Right lobe of liver (tissue), 6 donors: Measurements from ENCODE around the gene BPTF. TPM values are rescaled to one million over a fixed set of nuclear protein-coding genes. Genes with fewer than 3 reads are reported as not detected.

ENCODE experiments used
- ATAC-seq, 4 donors: fragments of 200-7000 bp; cut with Tn5 transposase; one replicate each; pipeline ENCODE4 v1.9.1; 2020; ENCODE audit warnings: mild to moderate bottlenecking in 4 of 4, moderate library complexity in 4 of 4
- DNase-seq, 3 donors: peaks; one replicate each; pipeline ENCODE4 v3.0.0-alpha.2; 2020
- H3K27ac ChIP-seq, 3 donors: fragments of 200-600 bp; one replicate each; pipeline ENCODE4 v1.8.0; 2022
- H3K27me3 ChIP-seq, 2 donors: fragments of 200-600 bp; one replicate each; pipeline ENCODE4 v1.8.0; 2022
- H3K36me3 ChIP-seq, 4 donors: fragments of 200-600 bp; sonication (generic) in 1 of 4; one replicate each; pipeline versions ENCODE4 v1.5.1 to v1.8.0; 2017 to 2022; ENCODE audit warnings: control low read depth in 1 of 4
- H3K4me1 ChIP-seq, 4 donors: fragments of 200-600 bp; sonication (generic) in 1 of 4; one replicate each; pipeline versions ENCODE4 v1.5.1 to v1.8.0; 2017 to 2022; ENCODE audit warnings: control low read depth in 1 of 4
- H3K4me3 ChIP-seq, 3 donors: fragments of 200-600 bp; one replicate each; pipeline ENCODE4 v1.8.0; 2022
- H3K9me3 ChIP-seq, 4 donors: fragments of 200-600 bp; sonication (generic) in 1 of 4; one replicate each; pipeline versions ENCODE4 v1.5.1 to v1.8.0; 2017 to 2022; ENCODE audit warnings: control low read depth in 1 of 4
- POLR2A ChIP-seq: fragments of 450-650 bp; IDR thresholded peaks from one replicate; pipeline ENCODE4 v1.6.1; 2017; ENCODE audit warnings: antibody characterized with exemption, mild to moderate bottlenecking
- WGBS: methylation state at CpG from one replicate; pipeline ENCODE4 v1.1.6; 2018; ENCODE audit warnings: low coverage, low lambda C conversion rate; ENCODE audit not compliant: insufficient coverage; ENCODE audit errors: missing lambda C conversion rate; 5-methylcytosine and 5-hydroxymethylcytosine counted together
- intact Hi-C, 2 donors: fragments of 100-400 bp; cut with DNase I; formaldehyde crosslinking; loops; one replicate each; pipeline versions ENCODE4 v1.11.2 to v1.14.1; 2022
- total RNA-seq, 6 experiments: library from RNA; depleted of rRNA in 2 of 6; stranded (reverse); fragments of >200 nt in 2 of 6; fragmentation: NEBNext Ultra II Directional in 3 of 6; extraction: Animal tissue kit (Norgen Biotek cat#: 25700) in 3 of 6; gene quantifications; one replicate each; pipeline versions ENCODE4 v1.1.0 to v1.2.4, GENCODE V29; 2016 to 2023
- TF ChIP-seq, protein P1 (sequence below), 4 donors: fragments of 200-600 bp in 3 of 4; fragments of 450-650 bp in 1 of 4; IDR thresholded peaks; one replicate each; pipeline versions ENCODE4 v1.5.1 to v1.8.0; 2016 to 2022; ENCODE audit warnings: antibody characterized with exemption in 4 of 4, mild to moderate bottlenecking in 2 of 4
- donor health status: DM: no; HTN: yes; CAD: no.
- donor health status: DM: no; HTN: no; CAD: no.
- donor health status: DM: no; HTN: no; CAD: no.
- donor health status: DM: no; HTN: yes; CAD: no.
- donor health status: DM: no; HTN: yes; CAD: no.

BPTF gene
- total RNA-seq, 6 experiments from 2014 or later, result 25.8 to 35.1 (median 31.3) TPM

- Histone ChIP-seq H3K27ac (no peak overlapping the region), H3K27me3 (no peaks in the 10 kb centered on the region), H3K4me3 (no peak overlapping the region), H3K36me3 (no peaks in the 10 kb centered on the region), H3K9me3 (no peaks in the 10 kb centered on the region), H3K4me1 (peaks cover 0 to 28% (median 0%) of the 10 kb centered on the region in 4 donors)
- intact Hi-C loops, result no loop called here
- WGBS, result 33% methylated on average over 7 of the region's 7 CpGs
- ATAC-seq (no peak), DNase-seq (no peak)
- TF ChIP-seq, protein P1, sequence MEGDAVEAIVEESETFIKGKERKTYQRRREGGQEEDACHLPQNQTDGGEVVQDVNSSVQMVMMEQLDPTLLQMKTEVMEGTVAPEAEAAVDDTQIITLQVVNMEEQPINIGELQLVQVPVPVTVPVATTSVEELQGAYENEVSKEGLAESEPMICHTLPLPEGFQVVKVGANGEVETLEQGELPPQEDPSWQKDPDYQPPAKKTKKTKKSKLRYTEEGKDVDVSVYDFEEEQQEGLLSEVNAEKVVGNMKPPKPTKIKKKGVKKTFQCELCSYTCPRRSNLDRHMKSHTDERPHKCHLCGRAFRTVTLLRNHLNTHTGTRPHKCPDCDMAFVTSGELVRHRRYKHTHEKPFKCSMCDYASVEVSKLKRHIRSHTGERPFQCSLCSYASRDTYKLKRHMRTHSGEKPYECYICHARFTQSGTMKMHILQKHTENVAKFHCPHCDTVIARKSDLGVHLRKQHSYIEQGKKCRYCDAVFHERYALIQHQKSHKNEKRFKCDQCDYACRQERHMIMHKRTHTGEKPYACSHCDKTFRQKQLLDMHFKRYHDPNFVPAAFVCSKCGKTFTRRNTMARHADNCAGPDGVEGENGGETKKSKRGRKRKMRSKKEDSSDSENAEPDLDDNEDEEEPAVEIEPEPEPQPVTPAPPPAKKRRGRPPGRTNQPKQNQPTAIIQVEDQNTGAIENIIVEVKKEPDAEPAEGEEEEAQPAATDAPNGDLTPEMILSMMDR (IDR thresholded peaks at IDR 0.05), result no peak
- TF ChIP-seq POLR2A, result no peak
These were observed 4.0 kb downstream of the BPTF start for GRCh38 chr17:67829331-67829730.

DNA sequence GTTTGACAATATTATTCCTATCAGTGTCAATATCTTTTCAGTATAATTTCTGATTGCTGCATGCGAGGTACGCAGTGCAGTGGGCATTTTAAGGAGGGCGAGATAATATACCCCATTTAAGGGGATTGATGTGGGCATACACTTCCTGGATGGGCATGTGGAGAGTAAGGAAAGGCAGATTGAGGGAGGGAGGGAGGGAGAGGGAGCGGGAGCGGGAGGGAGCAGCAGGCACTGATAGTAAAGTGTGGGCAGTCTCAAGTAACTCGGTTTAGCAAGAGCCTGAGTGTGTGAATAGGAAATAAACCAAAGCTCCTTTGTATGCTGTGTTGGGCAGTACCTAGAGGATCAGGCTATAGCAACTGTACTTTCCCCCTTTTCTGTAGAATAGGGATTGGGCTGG is 5.1 kb downstream of the BPTF start:
- intact Hi-C loops, result no loop called here
- peaks cover 0 to 28% (median 0%) of the 10 kb centered on the region in 4 donors for H3K4me1 ChIP-seq
- DNase-seq, result no peak
- TF ChIP-seq, protein P1 (IDR thresholded peaks at IDR 0.05), result no peak
- no peak for TF ChIP-seq POLR2A
- no peaks in the 10 kb centered on the region for H3K27me3 ChIP-seq
- no peaks in the 10 kb centered on the region for H3K36me3 ChIP-seq
- no peak overlapping the region for H3K27ac ChIP-seq
- H3K9me3 ChIP-seq, result no peaks in the 10 kb centered on the region
- 73% methylated on average over 6 of the region's 6 CpGs for WGBS
- no peak overlapping the region for H3K4me3 ChIP-seq
- no peak for ATAC-seq

DNA sequence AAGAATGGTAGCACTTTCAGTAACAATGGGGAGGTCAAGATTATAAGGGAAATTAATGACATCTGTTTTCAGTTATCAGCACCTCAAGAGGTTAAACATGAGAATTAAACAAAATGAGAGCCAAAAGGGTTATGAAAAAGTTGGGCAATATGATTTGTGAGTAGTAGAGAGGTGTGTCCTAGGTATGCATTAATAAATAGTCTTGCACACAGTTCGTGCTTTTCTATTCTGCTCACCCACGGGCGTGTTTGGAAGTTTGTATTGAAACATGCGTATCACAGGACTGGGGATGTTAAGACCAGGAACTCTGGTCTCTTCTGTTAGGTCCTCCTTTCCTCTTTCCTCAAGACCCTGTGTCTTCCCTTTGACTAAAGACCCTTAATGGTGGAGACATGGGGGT is 6.0 kb downstream of the BPTF start:
- H3K4me1 ChIP-seq, result peaks cover 0 to 28% (median 0%) of the 10 kb centered on the region in 4 donors
- H3K4me3 ChIP-seq, result no peak overlapping the region
- no peak for DNase-seq
- no peak overlapping the region for H3K27ac ChIP-seq
- WGBS, result 77% methylated on average over 4 of the region's 4 CpGs
- ATAC-seq, result no peak
- H3K36me3 ChIP-seq, result no peaks in the 10 kb centered on the region
- no peak for TF ChIP-seq POLR2A
- TF ChIP-seq, protein P1 (IDR thresholded peaks at IDR 0.05), result no peak
- no peaks in the 10 kb centered on the region for H3K9me3 ChIP-seq
- intact Hi-C loops, result no loop called here
- H3K27me3 ChIP-seq, result no peaks in the 10 kb centered on the region

DNA sequence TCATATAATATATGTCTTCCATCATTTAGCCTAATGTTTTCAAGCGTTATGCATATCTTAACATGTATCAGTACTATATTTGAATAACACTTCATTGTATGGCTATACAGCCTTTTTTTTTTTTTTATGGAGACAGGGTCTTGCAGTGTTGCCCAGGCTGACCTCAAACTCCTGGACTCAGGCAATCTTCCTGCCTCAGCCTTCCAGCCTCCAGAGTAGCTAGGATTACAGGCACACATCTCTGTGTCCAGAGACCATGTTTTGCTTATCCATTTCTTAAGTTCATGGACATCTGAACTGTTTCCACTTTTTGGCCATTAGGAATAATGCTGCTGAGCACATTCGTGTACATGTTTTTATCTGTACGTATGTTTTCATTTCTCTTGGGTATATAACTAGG is 7.8 kb downstream of the BPTF start:
- no peaks in the 10 kb centered on the region for H3K27me3 ChIP-seq
- intact Hi-C loops, result no loop called here
- DNase-seq (no peak), ATAC-seq (no peak)
- no peaks in the 10 kb centered on the region for H3K9me3 ChIP-seq
- no peaks in the 10 kb centered on the region for H3K36me3 ChIP-seq
- WGBS, result 94% methylated on average over 3 of the region's 3 CpGs
- TF ChIP-seq POLR2A, result no peak
- TF ChIP-seq, protein P1 (IDR thresholded peaks at IDR 0.05), result no peak
- H3K4me1 ChIP-seq, result peaks cover 0 to 21% (median 0%) of the 10 kb centered on the region in 4 donors
- no peak overlapping the region for H3K4me3 ChIP-seq
- H3K27ac ChIP-seq, result no peak overlapping the region
